Loucy (cell line): Measurements from ENCODE around the gene TRAPPC3L.
A peak's percentile ranks its signal among the peaks of the same experiment; 100 is the strongest.

ENCODE experiments used
- EZH2phosphoT487 ChIP-seq: fragments of 200-600 bp; IDR thresholded peaks from 2 replicates; pipeline ENCODE4 v1.6.1; 2018; ENCODE audit warnings: antibody characterized with exemption, mild to moderate bottlenecking, moderate library complexity, borderline replicate concordance
- TF ChIP-seq, protein P1 (sequence below): fragments of 200-600 bp; sonication (generic); conservative IDR thresholded peaks from 2 replicates; pipeline ENCODE4 v1.5.1; 2014; ENCODE audit warnings: mild to moderate bottlenecking, antibody characterized with exemption, low read length

DNA sequence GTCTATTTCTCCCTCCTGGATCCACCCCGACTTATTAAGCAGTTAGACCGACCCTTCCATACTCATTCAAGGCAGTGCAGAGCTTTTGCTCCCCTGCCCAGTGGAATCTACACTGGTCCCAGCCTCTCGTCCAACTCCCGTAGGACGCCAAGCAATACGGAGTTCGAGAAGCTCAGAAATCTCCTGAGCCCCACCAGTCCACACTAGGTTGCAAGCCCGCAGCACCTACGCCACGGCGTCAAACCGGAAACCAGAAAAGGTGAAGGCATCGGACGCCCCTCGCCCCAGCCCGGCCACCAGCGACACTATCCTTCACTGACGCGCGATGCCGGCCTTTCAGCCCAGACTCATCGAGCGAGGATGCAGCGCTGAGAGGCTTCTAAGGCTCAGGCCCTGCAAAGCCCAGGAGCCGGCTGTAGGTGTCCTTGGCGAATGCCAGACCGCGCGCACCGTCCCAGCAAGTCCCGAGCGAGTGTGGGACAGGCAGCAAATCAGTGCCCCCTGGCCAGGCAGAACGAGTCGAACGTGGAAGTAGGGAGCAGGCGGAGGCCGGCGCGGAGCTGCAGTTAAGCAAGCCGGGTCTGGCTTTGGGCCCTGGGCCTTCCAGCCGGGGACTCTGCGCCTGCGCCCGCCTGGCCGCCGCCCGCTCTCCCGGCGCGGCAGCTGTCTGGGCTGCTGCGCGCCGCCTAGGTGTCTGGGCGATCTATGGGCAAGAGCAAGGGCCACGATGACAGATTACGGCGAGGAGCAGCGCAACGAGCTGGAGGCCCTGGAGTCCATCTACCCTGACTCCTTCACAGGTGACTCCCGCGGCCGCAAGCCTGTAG lies 25.6 kb upstream of the TRAPPC3L start, which contains the start of gene RWDD1:
- TF ChIP-seq, protein P1, sequence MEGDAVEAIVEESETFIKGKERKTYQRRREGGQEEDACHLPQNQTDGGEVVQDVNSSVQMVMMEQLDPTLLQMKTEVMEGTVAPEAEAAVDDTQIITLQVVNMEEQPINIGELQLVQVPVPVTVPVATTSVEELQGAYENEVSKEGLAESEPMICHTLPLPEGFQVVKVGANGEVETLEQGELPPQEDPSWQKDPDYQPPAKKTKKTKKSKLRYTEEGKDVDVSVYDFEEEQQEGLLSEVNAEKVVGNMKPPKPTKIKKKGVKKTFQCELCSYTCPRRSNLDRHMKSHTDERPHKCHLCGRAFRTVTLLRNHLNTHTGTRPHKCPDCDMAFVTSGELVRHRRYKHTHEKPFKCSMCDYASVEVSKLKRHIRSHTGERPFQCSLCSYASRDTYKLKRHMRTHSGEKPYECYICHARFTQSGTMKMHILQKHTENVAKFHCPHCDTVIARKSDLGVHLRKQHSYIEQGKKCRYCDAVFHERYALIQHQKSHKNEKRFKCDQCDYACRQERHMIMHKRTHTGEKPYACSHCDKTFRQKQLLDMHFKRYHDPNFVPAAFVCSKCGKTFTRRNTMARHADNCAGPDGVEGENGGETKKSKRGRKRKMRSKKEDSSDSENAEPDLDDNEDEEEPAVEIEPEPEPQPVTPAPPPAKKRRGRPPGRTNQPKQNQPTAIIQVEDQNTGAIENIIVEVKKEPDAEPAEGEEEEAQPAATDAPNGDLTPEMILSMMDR: 0 out of 2 replicates have a peak, but pooled peaks have one; percentile 10
- no peak for TF ChIP-seq EZH2phosphoT487
